ENCODE data around the gene TMC6.

- TF ChIP-seq CTCF (conservative IDR thresholded peaks at IDR 0.05; ENCODE audit: low read length) (no peak), EZH2phosphoT487 (IDR thresholded peaks at IDR 0.05; ENCODE audit: borderline replicate concordance) (no peak)
Observed at GRCh38 chr17:78173097-78173715, 44.7 kb upstream of the TMC6 start.

All from Loucy (cell line).